NCI-H2171 treated with DMSO at 0.1 percent for 48 hours (cell line): ENCODE results near the gene LMO7.
"Not testable (repeated sequence)": the region's sequence is repeated elsewhere in the genome, so short reads cannot be mapped to it uniquely, and the experiment has no call there.

Experiments used
- DNase-seq: peaks from one replicate; lab custom pipeline; 2025; lab: John Stamatoyannopoulos, UW

LMO7 gene

DNA sequence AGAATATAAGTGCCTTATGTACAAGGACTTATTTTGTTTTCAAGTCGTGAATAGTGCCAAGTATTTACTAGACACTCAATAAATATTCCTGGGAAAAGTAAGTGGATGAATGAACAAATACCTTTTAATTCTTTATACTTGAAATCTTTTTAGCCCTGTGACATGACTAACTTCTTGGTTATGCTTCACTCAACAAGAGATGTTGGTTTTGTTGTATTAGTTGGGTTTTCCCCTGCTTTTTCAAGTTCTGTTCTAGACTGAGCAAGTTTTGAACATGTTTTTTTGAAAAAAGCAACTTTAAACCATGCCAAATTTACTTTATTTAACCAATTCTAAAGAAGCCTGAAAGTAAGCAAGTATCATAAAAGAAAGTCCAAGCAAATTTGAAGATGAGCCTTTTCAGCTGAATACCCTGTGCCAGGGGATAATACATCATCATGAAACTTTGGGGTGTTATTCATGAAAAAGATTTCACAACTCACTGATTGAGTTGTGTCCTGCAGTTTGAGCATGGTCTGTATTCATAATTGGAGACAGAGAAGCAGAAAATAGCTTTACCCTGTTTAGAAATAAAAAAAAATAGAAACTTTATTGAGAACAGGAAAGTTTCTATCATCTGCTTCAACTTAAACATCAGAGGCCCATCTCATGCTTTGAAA is 11.1 kb downstream of the LMO7 start:
- DNase-seq, result no peak

DNA sequence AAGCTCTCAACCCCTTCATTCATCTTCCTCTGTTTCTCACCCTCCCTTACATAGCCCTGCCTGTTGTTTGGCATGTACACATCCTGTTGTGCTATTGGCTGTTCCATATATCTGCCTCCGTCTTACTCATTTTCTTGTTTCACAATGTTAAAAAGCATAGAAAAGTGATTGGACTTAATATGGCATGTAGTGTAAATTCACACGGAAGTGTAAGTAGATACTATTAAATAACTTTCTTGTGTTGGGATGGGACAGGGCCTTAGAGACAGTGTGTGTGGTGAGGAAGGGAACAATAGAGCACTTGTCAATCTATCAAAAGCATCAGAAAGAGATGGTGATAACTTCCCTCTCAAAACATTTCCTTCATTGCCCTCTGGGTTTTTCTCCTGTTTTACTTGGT is 12.3 kb downstream of the LMO7 start:
- no peak for DNase-seq

DNA sequence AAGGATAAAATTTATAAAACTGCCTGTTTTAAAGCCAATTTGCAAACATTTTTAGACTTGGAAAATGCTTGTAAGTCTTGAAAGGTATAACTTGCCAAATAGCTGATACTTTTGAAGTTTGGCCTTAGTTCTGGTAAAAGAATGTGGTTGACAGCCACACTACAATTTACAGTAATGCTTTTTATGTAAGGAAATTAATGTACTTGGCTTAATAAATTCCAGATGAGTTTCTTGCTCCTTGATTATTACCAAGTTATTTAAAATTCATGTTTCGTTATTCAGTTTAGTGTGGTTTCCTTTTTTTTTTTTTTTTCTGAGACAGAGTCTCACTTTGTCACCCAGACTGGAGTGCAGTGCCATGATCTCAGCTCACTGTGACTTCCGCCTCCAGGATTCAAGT is 14.9 kb downstream of the LMO7 start:
- no peak for DNase-seq

DNA sequence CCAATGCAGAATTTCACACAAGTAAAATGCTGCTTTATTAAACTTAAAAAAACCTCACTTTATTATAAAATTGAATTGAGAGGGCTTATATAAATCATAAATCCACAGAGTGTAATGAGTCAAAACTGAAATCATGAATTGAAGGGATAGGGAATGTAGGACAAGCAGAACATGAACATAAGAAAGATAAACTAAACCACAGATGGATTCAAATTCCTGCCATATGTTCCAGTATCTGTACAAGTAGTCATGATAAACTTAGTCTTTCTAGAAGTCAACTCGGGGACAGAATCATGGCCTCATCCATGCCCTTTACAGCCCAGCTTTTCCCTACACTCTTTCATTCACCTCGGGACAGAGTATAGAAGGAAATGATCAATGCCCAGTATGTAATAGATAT is 16.6 kb downstream of the LMO7 start:
- peak; percentile 38 for DNase-seq

DNA sequence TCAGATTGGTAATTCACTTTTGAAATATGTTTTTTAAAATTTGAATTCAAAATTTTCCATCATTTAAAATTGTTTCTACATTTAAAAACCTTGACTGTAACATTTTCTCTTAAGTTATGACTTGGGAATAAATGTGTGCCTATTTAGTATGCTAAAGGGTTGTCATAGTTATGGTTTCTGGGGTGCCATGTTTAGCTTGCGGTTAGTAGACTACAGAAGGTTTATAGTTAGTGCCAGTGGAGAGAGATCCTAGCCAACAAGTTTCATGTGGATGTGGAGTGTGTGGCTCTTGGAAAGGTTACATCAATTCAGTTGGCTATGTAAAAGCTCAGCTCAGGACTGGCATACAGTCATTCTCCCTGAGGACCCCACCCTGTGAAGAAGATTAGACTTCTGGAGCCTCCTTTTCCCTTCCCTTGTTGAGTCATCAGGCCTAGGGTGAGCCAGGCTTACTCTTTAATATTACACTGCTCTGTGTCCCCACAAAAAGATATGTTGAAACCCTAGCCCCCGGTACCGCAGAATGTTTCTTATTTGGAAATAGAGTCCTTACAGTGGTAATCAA is 20.4 kb downstream of the LMO7 start:
- no peak for DNase-seq

DNA sequence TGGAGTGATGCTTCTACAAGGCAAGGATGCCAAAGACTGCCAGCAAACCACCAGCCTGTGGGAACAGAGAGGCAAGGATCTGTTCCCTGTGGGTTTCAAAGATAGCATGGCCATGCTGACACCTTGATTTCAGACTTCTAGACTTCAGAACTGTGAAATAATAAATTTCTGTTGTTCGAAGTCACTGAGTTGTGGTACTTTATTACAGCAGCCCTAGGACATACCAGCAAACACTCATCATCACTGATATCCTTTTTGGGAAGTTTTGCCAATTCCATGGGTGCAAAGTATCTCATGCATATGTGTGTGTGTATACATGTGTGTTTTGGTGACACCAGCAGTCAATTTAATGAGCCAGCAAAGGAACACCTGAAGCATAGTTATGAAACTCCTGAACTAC is 21.0 kb downstream of the LMO7 start:
- no peak for DNase-seq

DNA sequence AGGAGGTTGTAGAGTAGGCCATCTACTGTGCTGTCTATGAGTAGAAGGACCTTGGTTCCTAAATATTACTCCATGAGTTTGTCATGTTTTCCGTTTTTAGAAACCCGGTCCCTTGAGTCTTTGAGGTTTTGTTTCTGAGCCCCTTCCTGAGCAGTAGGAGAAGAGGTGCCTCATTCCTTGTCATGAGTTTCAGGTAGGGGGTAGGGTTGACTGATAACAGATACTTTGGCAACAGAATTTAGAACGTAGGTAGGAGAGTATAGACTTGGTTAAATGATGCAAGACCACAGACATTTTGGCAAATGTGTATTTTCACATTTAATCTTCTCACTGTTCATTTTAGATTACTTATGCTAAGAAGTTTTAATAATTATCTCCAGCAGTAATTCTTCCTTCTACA is 24.6 kb downstream of the LMO7 start:
- DNase-seq, result no peak

DNA sequence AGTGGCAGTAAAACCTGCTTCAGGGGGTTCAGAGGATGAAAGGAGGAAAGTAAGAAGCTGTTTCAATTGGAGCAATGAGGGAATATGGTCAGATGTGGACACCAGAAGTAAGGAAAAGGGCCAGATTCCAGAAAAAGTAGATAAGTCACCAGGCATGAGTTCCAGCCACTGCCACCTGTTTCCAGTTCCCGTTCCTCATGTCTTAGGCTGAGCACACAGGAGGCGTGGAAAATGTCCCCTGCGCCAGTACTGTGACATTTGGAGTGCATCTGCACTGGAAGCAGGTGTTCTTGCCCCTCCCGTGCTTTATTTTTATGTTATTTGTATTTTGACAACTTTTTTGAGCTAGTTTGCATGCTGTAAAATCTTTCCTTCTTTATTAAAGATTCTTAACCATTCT is 25.3 kb downstream of the LMO7 start:
- no peak for DNase-seq

DNA sequence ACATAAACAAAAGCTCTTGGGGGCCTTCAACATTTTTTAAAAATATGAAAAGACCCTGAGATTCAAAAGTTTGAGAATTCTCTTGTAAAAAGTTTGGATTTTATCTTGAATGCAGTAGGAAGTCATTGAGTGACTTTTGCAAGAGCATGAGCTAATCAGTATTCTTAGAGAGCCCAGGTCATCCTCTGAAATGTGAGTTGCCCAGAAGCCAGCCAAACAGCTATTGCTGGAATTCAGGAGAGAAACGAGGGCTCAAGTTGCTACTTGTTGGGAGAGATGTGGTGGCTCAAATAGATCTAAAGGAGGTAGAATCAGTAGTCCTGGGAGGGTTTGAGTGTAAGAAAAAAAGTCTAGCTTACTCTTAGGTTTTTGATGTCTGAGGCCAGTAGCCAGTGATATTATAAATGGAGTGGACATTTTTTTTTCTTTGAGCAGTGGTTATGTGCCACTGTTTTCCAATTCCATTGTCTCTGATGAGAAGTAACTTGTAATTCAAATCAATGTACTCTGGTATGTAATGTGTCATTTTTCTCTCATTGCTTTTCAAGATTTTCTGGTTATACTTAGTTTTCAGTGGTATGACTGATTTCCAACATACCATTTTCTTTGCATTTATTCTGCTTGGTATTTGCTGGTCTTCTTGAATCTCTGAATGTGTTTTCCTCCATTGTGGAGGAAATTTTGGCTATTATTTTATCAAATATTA is 30.7 kb downstream of the LMO7 start:
- no peak for DNase-seq

DNA sequence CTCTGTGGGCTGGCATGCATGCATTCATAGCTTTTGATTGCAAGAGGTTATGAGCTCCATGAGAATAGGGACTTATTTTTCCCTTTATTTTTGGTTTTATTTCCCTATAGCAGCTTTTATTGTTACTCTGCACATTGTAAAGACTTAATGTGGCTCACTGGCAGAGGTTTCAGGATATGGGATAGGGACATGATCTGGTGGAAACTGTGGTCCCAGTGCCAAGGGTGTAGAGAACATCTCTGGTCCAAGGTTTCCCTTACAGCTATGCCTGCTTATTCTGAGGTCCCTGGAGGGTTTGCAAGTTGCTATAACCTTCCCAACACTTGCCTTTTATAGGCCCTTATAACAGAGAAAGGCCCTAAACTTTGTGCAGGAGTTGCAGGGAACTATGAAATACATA is 33.6 kb downstream of the LMO7 start:
- no peak for DNase-seq

DNA sequence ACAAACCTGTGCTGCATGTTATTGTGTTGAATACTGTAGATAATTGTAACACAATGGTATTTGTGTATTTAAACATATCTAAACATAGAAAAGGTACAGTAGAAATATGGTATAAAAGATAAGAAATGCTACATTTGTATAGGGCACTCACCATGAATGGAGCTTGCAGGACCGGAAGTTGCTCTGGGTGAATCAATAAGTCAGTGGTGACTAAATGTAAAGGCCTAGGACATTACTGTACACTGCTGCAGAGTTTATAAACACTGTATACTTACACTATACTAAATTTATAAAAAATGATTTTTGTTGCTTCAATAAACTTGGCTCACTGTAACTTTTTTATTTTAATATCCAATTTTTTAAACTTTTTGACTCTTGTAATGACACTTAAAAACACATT is 34.4 kb downstream of the LMO7 start:
- DNase-seq, result no peak

DNA sequence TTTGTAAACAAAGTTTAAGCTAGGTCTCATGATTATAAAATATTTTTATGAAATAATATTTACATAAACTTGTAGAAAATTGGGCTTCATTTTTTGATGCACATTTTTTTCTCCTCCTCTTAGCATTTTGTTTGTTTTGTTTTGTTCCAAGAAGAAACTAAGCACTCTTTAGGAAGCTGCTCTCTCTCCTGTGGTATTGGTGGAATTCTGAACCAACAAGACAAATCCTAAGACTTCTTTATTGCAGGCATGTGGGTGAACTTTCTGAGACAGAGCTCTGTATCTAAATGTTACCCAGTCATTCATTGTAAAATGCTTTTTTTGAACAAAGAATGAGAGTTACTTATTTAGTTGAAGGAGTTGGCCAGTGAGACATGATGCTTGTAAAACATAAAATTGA is 39.3 kb downstream of the LMO7 start:
- no peak for DNase-seq

DNA sequence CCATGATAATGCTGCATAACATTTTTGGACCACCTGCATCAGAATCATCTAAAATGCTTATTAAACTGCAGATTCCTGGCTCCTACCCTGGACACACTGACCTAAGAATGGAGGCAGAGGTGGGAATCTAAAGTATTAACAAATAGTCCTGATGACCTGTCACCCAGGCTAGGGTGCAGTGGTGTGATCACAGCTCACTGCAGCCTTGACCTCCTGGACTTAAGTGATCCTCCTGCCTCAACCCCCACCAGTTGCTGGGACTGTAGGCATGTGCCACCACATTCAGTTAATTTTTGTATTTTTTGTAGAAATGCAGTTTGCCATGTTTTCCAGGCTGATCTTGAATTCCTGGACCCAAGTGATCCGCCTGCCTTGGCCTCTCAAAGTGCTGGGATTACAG is 43.3 kb downstream of the LMO7 start:
- no peak for DNase-seq

DNA sequence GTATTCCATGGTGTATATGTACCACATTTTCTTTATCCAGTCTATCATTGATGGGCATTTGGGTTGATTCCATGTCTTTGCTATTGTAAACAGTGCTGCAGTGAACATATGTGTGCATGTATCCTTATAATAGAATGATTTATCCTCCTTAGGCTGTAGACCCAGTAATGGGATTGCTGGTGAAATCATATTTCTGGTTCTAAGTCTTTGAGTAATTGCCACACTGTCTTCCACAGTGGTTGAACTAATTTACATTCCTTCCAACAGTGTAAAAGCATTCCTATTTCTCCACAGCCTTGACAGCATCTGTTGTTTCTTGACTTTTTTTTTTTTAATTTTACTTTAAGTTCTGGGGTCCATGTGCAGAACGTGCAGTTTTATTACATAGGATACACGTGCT is 44.1 kb downstream of the LMO7 start:
- DNase-seq, result not testable (repeated sequence)

DNA sequence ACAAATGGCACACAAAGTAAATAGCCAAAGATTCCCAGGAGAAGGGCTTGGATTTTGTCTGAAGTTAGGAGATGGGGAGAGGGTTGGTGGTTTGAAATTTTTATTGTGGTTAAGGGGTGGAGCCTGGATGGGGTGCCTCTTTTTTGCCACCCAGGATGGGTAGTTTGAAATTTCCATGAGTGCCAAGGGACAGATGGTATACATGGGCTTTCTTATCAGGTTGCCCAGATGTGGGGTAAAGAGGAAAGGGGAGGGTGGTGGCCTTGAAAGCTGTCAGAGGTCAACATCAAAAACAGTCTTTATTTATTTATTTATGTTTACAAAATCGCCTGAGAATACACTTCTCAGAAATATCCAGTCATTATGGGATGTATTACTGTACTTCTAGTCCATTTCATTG is 46.2 kb downstream of the LMO7 start:
- DNase-seq, result no peak

DNA sequence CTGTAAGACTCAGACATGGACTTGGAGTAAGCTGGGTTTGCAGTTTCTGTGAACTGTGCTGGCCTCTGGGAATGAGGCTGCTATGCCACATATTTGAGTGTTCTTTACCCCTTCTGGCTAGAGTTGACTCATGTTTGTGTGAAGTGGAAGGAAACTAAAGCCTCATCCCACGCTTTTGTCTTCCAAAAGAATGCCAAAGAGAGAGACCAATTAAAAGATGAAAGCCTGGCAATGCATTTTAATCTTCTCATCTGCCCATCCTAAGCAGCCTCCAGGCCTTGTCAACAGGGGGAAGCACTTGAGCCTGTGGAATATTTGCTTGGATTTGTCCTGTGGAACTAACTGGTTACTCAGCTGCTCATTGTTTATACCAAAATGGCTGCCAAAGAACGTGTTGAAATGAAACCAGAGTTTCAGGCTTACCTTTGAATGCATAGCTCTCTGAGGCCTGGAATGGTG is 49.1 kb downstream of the LMO7 start:
- no peak for DNase-seq

DNA sequence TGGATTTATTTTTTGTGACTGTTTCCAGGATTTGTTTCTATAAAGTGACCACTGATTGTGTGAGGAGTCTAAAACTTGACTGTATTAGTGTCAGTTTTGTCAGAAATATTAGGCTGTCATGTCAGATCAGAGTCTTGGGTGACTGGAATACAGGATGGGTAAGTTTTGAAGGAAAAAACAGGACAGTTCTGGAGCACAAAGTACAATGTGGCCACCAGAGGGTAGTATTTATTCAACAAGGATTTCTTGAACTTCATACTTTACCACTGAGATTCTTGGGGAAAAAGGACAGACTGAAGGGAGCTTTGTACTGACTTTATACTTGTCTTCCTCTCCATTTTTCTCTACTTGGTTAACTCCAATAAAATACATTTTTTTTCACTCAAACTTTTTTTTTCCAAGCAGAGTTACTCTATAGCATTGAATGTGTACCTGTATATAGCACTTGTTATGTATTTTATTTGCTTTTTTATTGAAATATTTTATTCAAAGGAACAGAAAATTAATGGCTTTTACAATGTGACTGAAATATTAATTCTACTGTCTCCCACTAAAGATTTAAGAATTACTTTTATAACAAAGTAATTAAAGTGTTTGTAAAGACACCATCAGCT is 51.1 kb downstream of the LMO7 start:
- DNase-seq, result peak; percentile 73

DNA sequence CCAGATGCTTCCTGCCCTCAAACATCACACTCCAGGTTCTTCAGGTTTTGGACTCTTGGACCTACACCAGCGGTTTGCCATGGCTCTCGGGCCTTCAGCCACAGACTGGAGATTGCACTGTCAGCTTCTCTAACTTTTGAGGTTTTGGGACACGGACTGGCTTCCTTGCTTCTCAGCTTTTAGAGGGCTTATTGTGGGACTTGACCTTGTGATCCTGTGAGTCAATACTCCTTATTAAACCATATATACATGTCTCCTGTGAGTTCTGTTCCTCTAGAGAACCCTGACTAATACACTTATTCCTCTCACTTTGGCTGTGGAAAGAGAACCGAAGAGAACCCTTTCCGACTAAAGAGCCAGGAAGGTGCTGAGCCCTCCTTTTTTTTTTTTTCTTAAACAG is 53.6 kb downstream of the LMO7 start:
- DNase-seq, result no peak

DNA sequence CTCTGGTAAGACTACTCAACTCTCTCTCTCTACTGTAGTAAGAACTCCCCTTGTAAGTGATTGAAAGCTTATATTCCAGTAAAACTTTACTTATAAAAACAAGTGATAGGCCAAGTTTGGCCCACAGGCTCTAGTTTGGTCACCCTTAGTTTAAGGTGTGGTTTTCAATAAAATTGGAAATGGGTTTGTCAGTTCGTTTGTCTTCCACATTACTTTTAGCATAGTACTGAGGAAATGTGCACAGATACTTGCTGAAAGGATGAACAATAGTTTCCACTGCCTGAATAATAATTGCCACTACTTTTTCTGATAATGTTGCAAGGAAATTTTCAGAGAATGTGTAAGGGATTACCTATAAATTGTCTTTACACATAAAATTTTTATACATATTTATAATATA is 54.5 kb downstream of the LMO7 start:
- no peak for DNase-seq

DNA sequence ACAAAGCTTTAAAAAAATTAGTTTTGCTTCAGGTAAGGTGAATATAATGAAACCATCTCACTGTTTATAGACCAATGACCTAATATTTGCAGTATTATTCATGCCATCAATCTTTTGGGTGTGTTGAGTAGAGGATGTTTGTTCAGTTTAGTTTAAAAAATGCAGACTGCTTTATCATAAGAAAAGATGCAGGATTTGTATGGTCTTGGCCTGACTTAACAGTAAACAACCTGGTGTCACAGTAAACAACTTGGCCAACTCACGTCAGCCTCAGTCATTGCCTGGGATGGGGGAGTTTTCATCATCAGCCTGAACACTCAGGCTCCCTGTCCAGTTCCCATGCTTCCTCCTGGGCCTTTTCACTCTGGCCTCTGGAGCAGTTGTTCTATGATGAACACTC is 55.1 kb downstream of the LMO7 start:
- DNase-seq, result no peak

DNA sequence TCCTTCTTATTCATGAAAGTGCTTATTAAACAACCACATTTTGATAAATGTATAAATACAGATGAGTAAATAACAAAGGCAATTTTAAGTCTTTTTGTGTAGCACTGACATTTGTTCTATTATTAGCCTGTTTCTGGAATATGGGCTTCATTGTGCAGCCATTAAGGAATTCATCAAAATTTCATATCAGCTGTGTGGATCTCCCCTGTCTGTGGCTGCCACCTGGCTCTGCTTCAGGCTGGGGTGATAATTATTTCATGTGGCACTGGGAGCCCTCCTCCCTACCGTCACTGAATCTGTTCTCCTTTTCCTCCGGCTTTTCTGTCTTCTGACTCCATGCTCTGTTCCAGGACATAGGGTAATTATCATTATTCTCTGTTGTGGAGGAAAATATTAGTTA is 57.1 kb downstream of the LMO7 start:
- DNase-seq, result peak; percentile 94

DNA sequence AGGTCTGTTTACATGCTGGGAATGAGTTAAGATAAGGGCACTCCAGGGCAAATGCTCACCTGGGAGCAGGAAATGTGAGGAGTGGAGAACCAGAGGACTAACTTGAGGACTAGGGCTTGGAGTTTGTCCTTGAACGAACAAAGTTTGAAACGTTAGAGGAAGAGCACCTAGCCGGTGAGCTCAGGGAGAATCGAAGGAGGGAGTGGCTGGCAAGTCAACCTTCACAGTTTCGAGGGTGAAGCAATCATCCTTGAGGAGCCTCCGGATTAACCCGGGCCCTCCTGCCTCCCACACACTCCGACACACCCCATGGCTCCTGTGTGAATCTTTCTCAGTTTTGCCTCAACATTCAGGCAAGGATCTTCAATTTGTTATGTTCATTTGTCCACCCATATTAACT is 58.6 kb downstream of the LMO7 start:
- no peak for DNase-seq

DNA sequence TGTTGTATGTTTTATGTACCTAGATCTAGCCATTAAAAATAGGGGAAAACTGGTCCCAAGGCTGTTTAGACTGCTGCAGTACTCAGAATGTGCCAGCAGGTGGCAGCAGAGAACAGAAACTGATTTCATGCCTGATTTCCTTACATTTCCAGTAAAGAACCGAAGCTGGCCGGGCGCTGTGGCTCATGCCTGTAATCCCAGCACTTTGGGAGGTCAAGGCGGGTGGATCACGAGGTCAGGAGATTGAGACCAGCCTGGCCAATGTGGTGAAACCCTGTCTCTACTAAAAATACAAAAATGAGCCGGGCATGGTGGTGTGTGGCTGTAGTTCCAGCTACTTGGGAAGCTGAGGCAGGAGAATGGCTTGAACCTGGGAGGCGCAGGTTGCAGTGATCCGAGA is 59.8 kb downstream of the LMO7 start:
- peak; percentile 61 for DNase-seq
